Breast epithelium (tissue), 4 donors: ENCODE measurements around the gene DEFB132. TPM values are rescaled to one million over a fixed set of nuclear protein-coding genes. Genes with fewer than 3 reads are reported as not detected.

Source experiments
- DNase-seq, 2 donors: peaks; one replicate each; pipeline ENCODE4 v3.0.0-alpha.2; 2019; ENCODE audit warnings: low spot score in 2 of 2
- H3K27ac ChIP-seq, 2 donors: fragments of 200-600 bp; sonication (generic) in 1 of 2; one replicate each; pipeline ENCODE4 v1.5.1; 2016 to 2019; ENCODE audit warnings: mild to moderate bottlenecking in 1 of 2
- H3K27me3 ChIP-seq, 2 donors: fragments of 200-600 bp; sonication (generic) in 1 of 2; one replicate each; pipeline versions ENCODE4 v1.5.1 to v1.6.0; 2017 to 2019; ENCODE audit warnings: control low read depth in 1 of 2, mild to moderate bottlenecking in 1 of 2
- H3K36me3 ChIP-seq: fragments of 200-600 bp; one replicate; pipeline ENCODE4 v1.5.1; 2019
- H3K4me1 ChIP-seq, 2 donors: fragments of 200-600 bp; sonication (generic); one replicate each; pipeline ENCODE4 v1.5.1; 2016 to 2019; ENCODE audit warnings: control low read depth in 1 of 2
- H3K4me3 ChIP-seq, 3 donors: fragments of 200-600 bp; sonication (generic); 1 replicate in 2 of 3; 2 replicates in 1 of 3; pipeline ENCODE4 v1.5.1; 2016 to 2019; ENCODE audit warnings: mild to moderate bottlenecking in 3 of 3, moderate library complexity in 2 of 3
- H3K9me3 ChIP-seq, 2 donors: fragments of 200-600 bp; sonication (generic) in 1 of 2; one replicate each; pipeline ENCODE4 v1.5.1; 2016 to 2019; ENCODE audit warnings: control low read depth in 1 of 2
- CTCF ChIP-seq, 3 donors: fragments of 450-650 bp; IDR thresholded peaks; one replicate each; pipeline ENCODE4 v1.5.1; 2016 to 2017; ENCODE audit warnings: antibody characterized with exemption in 3 of 3, mild to moderate bottlenecking in 3 of 3, moderate library complexity in 3 of 3
- POLR2A ChIP-seq: fragments of 450-650 bp; IDR thresholded peaks from one replicate; pipeline ENCODE4 v1.6.1; 2016; ENCODE audit warnings: antibody characterized with exemption, mild to moderate bottlenecking, moderate library complexity
- POLR2AphosphoS5 ChIP-seq, 3 donors: sonication (generic); formaldehyde crosslinking; IDR thresholded peaks; one replicate each; pipeline ENCODE4 v1.6.1; 2017; ENCODE audit warnings: antibody characterized with exemption in 3 of 3
- intact Hi-C: fragments of 100-400 bp; cut with DNase I; formaldehyde crosslinking; loops from one replicate; pipeline ENCODE4 v1.15.1; 2023; ENCODE audit warnings: low total_unique reads
- total RNA-seq, 3 donors: library from RNA; depleted of rRNA; stranded (reverse); fragments of >200 nt; gene quantifications; one replicate each; pipeline ENCODE4 v1.1.0, GENCODE V29; 2016

DEFB132 gene
- total RNA-seq, 3 donors from 2014 or later: 0.29 to 0.96 (median 0.33) TPM

- Histone ChIP-seq H3K27ac (peak within 1 kb of the TSS; percentile 98 to 99), H3K4me3 (peak within 1 kb of the TSS; percentile 68 to 92 (median 89)), H3K9me3 (no peaks in the 10 kb centered on the region), H3K36me3 (no peaks in the 10 kb centered on the region), H3K27me3 (no peaks in the 10 kb centered on the region), H3K4me1 (peaks cover 4 to 25% of the 10 kb centered on the region in 2 donors)
- DNase-seq: peak; percentile 79 to 82
- TF ChIP-seq POLR2A: peak; percentile 42
- peak; percentile 79 to 94 (median 84) for TF ChIP-seq POLR2AphosphoS5 (IDR thresholded peaks at IDR 0.05)
- peak in 2 of 3 donors; percentile 6 to 12 for TF ChIP-seq CTCF (IDR thresholded peaks at IDR 0.05)
- intact Hi-C loops: no loop called here
Measured at GRCh38 chr20:297098-297924, 39.8 kb downstream of the DEFB132 start, which contains the start of gene ZCCHC3. ZCCHC3 (plus strand) TSS chr20:297570; CDS start chr20:297587, 17 bp downstream.

DNA sequence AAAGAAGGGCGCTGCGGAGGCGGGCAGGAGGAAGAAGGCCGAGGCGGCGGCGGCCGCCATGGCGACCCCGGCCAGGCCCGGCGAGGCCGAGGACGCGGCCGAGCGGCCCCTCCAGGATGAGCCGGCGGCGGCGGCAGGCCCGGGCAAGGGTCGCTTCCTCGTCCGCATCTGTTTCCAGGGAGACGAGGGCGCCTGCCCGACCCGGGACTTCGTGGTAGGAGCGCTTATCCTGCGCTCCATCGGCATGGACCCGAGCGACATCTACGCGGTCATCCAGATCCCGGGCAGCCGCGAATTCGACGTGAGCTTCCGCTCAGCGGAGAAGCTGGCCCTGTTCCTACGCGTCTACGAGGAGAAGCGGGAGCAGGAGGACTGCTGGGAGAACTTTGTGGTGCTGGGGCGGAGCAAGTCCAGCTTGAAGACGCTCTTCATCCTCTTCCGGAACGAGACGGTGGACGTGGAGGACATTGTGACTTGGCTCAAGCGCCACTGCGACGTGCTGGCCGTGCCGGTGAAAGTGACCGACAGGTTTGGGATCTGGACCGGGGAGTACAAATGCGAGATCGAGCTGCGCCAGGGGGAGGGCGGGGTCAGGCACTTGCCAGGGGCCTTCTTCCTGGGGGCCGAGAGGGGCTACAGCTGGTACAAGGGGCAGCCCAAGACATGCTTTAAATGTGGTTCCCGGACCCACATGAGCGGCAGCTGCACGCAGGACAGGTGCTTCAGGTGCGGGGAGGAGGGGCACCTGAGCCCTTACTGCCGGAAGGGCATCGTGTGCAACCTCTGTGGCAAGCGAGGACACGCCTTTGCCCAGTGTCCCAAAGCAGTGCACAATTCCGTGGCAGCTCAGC is 40.6 kb downstream of the DEFB132 start:
- DNase-seq: peak; percentile 50 to 61
- TF ChIP-seq CTCF (IDR thresholded peaks at IDR 0.05) (no peak), POLR2AphosphoS5 (IDR thresholded peaks at IDR 0.05) (peak in 2 of 3 donors; percentile 65 to 73), POLR2A (no peak)
- peak overlapping the region; percentile 98 to 99 for H3K27ac ChIP-seq
- intact Hi-C loops: no loop called here
- H3K9me3 ChIP-seq: no peaks in the 10 kb centered on the region
- H3K36me3 ChIP-seq: no peaks in the 10 kb centered on the region
- peaks cover 4 to 25% of the 10 kb centered on the region in 2 donors for H3K4me1 ChIP-seq
- no peaks in the 10 kb centered on the region for H3K27me3 ChIP-seq
- H3K4me3 ChIP-seq: peak overlapping the region; percentile 68 to 92 (median 89)

DNA sequence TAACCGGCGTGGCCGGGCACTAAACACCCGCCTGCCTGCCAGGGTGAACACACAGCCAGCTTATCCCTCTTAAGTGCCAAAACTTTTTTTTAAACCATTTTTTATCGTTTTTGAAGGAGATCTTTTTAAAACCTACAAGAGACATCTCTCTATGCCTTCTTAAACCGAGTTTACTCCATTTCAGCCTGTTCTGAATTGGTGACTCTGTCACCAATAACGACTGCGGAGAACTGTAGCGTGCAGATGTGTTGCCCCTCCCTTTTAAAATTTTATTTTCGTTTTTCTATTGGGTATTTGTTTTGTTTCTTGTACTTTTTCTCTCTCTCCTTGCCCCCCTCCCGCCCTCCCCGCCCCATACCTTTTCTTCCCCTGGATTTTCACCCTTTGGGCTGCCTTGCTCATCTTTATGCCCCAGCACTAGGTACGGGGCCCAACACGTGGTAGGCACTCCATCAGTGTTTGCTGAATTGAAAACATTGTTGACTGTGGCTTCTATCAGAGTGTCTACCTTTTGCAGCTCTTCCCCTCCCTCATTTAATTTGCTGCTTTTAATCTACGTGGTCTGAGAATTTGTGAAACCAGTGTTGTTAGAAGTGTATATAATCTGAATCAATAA is 41.4 kb downstream of the DEFB132 start:
- Histone ChIP-seq H3K4me1 (peaks cover 4 to 25% of the 10 kb centered on the region in 2 donors), H3K27me3 (no peaks in the 10 kb centered on the region), H3K4me3 (peak overlapping the region; percentile 68 to 92 (median 89)), H3K36me3 (no peaks in the 10 kb centered on the region), H3K9me3 (no peaks in the 10 kb centered on the region), H3K27ac (peak overlapping the region; percentile 98 to 99)
- no peak for DNase-seq
- TF ChIP-seq POLR2A (no peak), POLR2AphosphoS5 (IDR thresholded peaks at IDR 0.05) (no peak), CTCF (IDR thresholded peaks at IDR 0.05) (no peak)
- intact Hi-C loops: no loop called here

GRCh38 chr20:300345-300990 is 42.9 kb downstream of the DEFB132 start:
- no peaks in the 10 kb centered on the region for H3K27me3 ChIP-seq
- intact Hi-C loops: no loop called here
- TF ChIP-seq POLR2A (no peak), CTCF (IDR thresholded peaks at IDR 0.05) (no peak)
- no peaks in the 10 kb centered on the region for H3K36me3 ChIP-seq
- peaks cover 4 to 25% of the 10 kb centered on the region in 2 donors for H3K4me1 ChIP-seq
- H3K27ac ChIP-seq: peak overlapping the region in 1 of 2 donors; percentile 13
- H3K4me3 ChIP-seq: peak overlapping the region in 1 of 3 donors; percentile 92
- no peaks in the 10 kb centered on the region for H3K9me3 ChIP-seq
- DNase-seq: no peak
